ENCODE results near the gene TIA1. TPM values are rescaled to one million over a fixed set of nuclear protein-coding genes. Genes with fewer than 3 reads are reported as not detected.
"Not testable (repeated sequence)": the region's sequence is repeated elsewhere in the genome, so short reads cannot be mapped to it uniquely, and the experiment has no call there.

The TIA1 gene
- total RNA-seq (137 and 160 TPM in 2 replicates), polyA plus RNA-seq (47.1 and 64.8 TPM in 2 replicates)

DNA sequence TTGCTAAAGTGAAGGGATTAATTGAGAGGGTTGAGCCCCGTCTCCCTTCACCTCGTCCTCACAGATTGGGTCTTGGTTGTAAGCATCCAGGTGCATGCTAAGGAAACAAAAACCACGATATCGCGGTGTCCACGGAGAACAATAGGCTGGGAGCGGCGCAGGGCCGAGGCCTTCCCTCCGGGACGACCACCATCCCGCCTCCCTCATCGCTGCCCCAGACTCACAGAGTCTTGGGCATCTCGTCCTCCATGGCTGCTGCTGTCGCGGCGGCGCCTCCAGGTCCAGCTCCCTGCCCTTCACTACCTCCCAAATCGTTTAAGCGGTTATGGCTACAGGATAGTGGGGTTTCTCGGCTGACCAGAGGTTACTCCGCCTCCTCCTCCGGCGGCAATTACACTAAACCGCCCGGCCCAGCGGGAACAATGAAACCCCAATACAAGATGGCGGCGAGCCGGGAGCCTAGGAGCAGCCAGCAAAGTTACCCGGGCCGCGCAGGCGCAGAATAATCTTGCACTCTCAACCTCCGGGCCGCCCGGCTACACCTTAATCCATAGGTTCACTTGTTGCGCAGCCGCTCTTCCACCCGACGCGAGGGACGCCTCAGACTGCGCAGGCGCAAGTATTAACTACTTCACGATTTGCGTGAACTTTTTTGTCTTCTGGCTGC lies at the start of gene TIA1:
TIA1 (minus strand) TSS at position 448 of the 667 bp plus-strand sequence; CDS start at position 250, 198 bp downstream.
- H3K27ac ChIP-seq = peak within 1 kb of the TSS; percentile 97
- TF ChIP-seq EZH2phosphoT487 (IDR thresholded peaks at IDR 0.05; ENCODE audit: low read depth, severe bottlenecking, unreplicated experiment) (no peak), EZH2 (IDR thresholded peaks at IDR 0.05; ENCODE audit: borderline replicate concordance) (no peak), CTCF (IDR thresholded peaks at IDR 0.05; ENCODE audit: poor library complexity) (no peak)
- peak within 1 kb of the TSS; percentile 80 for H3K4me2 ChIP-seq
- peak within 1 kb of the TSS; percentile 93 for H3K4me3 ChIP-seq
- H3K9me2 ChIP-seq (replicated peaks; ENCODE audit: insufficient read depth) = no peaks in the 10 kb centered on the region
- peaks cover 8% of the 10 kb centered on the region for H3K4me1 ChIP-seq (ENCODE audit: insufficient read depth)
- H2AFZ ChIP-seq = peak within 1 kb of the TSS; percentile 45
- H3K36me3 ChIP-seq (replicated peaks; ENCODE audit: insufficient read depth, low read depth) = no peaks in the 10 kb centered on the region
- WGBS (ENCODE audit: low lambda C conversion rate, missing lambda C conversion rate) = 2% methylated on average over 46 of the region's 47 CpGs
- H4K20me1 ChIP-seq (ENCODE audit: insufficient read depth, poor library complexity, severe bottlenecking) = peaks cover 40% of the 10 kb centered on the region
- no peaks in the 10 kb centered on the region for H3K9me3 ChIP-seq (ENCODE audit: low read depth)
- peaks cover 48% of the 10 kb centered on the region for H3K79me2 ChIP-seq
- peak; percentile 100 for DNase-seq (ENCODE audit: low spot score)
- no peaks in the 10 kb centered on the region for H3K27me3 ChIP-seq

GRCh38 chr2:70297828-70298227 lies 49.4 kb upstream of the TIA1 start:
- not testable (repeated sequence) for H3K4me2 ChIP-seq; DNase-seq (ENCODE audit: low spot score); H3K9me3 ChIP-seq (ENCODE audit: low read depth); H3K36me3 ChIP-seq (replicated peaks; ENCODE audit: insufficient read depth, low read depth); H4K20me1 ChIP-seq (ENCODE audit: insufficient read depth, poor library complexity, severe bottlenecking); H3K4me3 ChIP-seq; H3K9me2 ChIP-seq (replicated peaks; ENCODE audit: insufficient read depth); H2AFZ ChIP-seq; H3K4me1 ChIP-seq (ENCODE audit: insufficient read depth); H3K27ac ChIP-seq; H3K27me3 ChIP-seq
- 98% methylated on average over 4 of the region's 4 CpGs for WGBS (ENCODE audit: low lambda C conversion rate, missing lambda C conversion rate)
- peaks cover 11% of the 10 kb centered on the region for H3K79me2 ChIP-seq

- Histone ChIP-seq H3K4me1 (ENCODE audit: insufficient read depth) (no peaks in the 10 kb centered on the region), H3K9me3 (ENCODE audit: low read depth) (no peaks in the 10 kb centered on the region), H3K27me3 (no peaks in the 10 kb centered on the region), H3K9me2 (replicated peaks; ENCODE audit: insufficient read depth) (no peaks in the 10 kb centered on the region), H3K27ac (no peak overlapping the region), H3K36me3 (replicated peaks; ENCODE audit: insufficient read depth, low read depth) (no peaks in the 10 kb centered on the region), H3K79me2 (peaks cover 51% of the 10 kb centered on the region), H3K4me2 (no peak overlapping the region), H4K20me1 (ENCODE audit: insufficient read depth, poor library complexity, severe bottlenecking) (peaks cover 16% of the 10 kb centered on the region), H2AFZ (no peak overlapping the region), H3K4me3 (no peak overlapping the region)
- TF ChIP-seq EZH2 (IDR thresholded peaks at IDR 0.05; ENCODE audit: borderline replicate concordance) (no peak), CTCF (IDR thresholded peaks at IDR 0.05; ENCODE audit: poor library complexity) (no peak), EZH2phosphoT487 (IDR thresholded peaks at IDR 0.05; ENCODE audit: low read depth, severe bottlenecking, unreplicated experiment) (no peak)
- 91% methylated on average over 5 of the region's 5 CpGs for WGBS (ENCODE audit: low lambda C conversion rate, missing lambda C conversion rate)
- no peak for DNase-seq (ENCODE audit: low spot score)
Measured at GRCh38 chr2:70283500-70284191, 35.2 kb upstream of the TIA1 start.

GRCh38 chr2:70282439-70282838 lies 34.0 kb upstream of the TIA1 start:
- Histone ChIP-seq H4K20me1 (ENCODE audit: insufficient read depth, poor library complexity, severe bottlenecking) (peaks cover 16% of the 10 kb centered on the region), H3K4me3 (no peak overlapping the region), H3K27me3 (no peaks in the 10 kb centered on the region), H3K4me1 (ENCODE audit: insufficient read depth) (no peaks in the 10 kb centered on the region), H3K9me3 (ENCODE audit: low read depth) (no peaks in the 10 kb centered on the region), H3K4me2 (no peak overlapping the region), H3K79me2 (peaks cover 39% of the 10 kb centered on the region), H3K27ac (no peak overlapping the region), H3K9me2 (replicated peaks; ENCODE audit: insufficient read depth) (no peaks in the 10 kb centered on the region), H3K36me3 (replicated peaks; ENCODE audit: insufficient read depth, low read depth) (no peaks in the 10 kb centered on the region), H2AFZ (no peak overlapping the region)
- no peak for DNase-seq (ENCODE audit: low spot score)
- 92% methylated on average over 5 of the region's 5 CpGs for WGBS (ENCODE audit: low lambda C conversion rate, missing lambda C conversion rate)
- TF ChIP-seq CTCF (IDR thresholded peaks at IDR 0.05; ENCODE audit: poor library complexity) (no peak), EZH2 (IDR thresholded peaks at IDR 0.05; ENCODE audit: borderline replicate concordance) (no peak), EZH2phosphoT487 (IDR thresholded peaks at IDR 0.05; ENCODE audit: low read depth, severe bottlenecking, unreplicated experiment) (no peak)

All from hepatocyte (in vitro differentiated cells).